GM18511 (cell line): ENCODE results near the gene SNAPC5.

Experiments
- ATAC-seq: cut with Tn5 transposase; IDR thresholded peaks from one replicate; pipeline ENCODE4 v1.9.1; 2021; ENCODE audit warnings: mild to moderate bottlenecking, moderate library complexity; ENCODE audit not compliant: unreplicated experiment

The SNAPC5 gene

GRCh38 chr15:66459818-66460615, 37.5 kb downstream of the SNAPC5 start:
- ATAC-seq, result no peak

GRCh38 chr15:66456211-66456610, 41.4 kb downstream of the SNAPC5 start:
- no peak for ATAC-seq

- ATAC-seq, result no peak
Observed at GRCh38 chr15:66454143-66454542, 43.4 kb downstream of the SNAPC5 start.

- no peak for ATAC-seq
Observed at GRCh38 chr15:66452971-66453580, 44.5 kb downstream of the SNAPC5 start.

- ATAC-seq, result no peak
Observed at GRCh38 chr15:66452420-66452819, 45.1 kb downstream of the SNAPC5 start.
